CD14-positive monocyte (primary cell): ENCODE data around the gene SLCO4A1. TPM values are rescaled to one million over a fixed set of nuclear protein-coding genes. Genes with fewer than 3 reads are reported as not detected.

Experiments
- DNase-seq, 3 donors: peaks; one replicate each; pipeline ENCODE4 v3.0.0-alpha.2; 2011 to 2022
- H2AFZ ChIP-seq: 2 replicates; pipeline ENCODE4 v1.6.0; 2012; ENCODE audit warnings: mild to moderate bottlenecking, low read depth, low read length, inconsistent platforms; ENCODE audit not compliant: insufficient read depth, poor library complexity, severe bottlenecking
- H3K27ac ChIP-seq, 2 donors: 1 replicate in 1 of 2; 2 replicates in 1 of 2; pipeline ENCODE4 v1.5.1; 2012 to 2013; ENCODE audit warnings: low read length in 2 of 2, control low read depth in 1 of 2, inconsistent platforms in 1 of 2, low read depth in 1 of 2, mild to moderate bottlenecking in 1 of 2
- H3K27me3 ChIP-seq, 2 donors: one replicate each; pipeline versions ENCODE4 v1.6.0 to v1.6.1; 2011 to 2013; ENCODE audit warnings: low read length in 2 of 2; ENCODE audit not compliant: control insufficient read depth in 2 of 2, insufficient read depth in 2 of 2
- H3K36me3 ChIP-seq, 2 donors: replicated peaks in 1 of 2; 1 replicate in 1 of 2; 2 replicates in 1 of 2; pipeline versions ENCODE4 v1.5.1 to v1.6.1; 2012 to 2013; ENCODE audit warnings: low read length in 2 of 2, control low read depth in 1 of 2, inconsistent platforms in 1 of 2, mild to moderate bottlenecking in 1 of 2; ENCODE audit not compliant: insufficient read depth in 2 of 2, control insufficient read depth in 1 of 2
- H3K4me1 ChIP-seq, 2 donors: 1 replicate in 1 of 2; 2 replicates in 1 of 2; pipeline versions ENCODE4 v1.5.1 to v1.6.1; 2012 to 2013; ENCODE audit warnings: low read length in 2 of 2, control low read depth in 1 of 2, inconsistent platforms in 1 of 2, mild to moderate bottlenecking in 1 of 2, moderate library complexity in 1 of 2; ENCODE audit not compliant: insufficient read depth in 2 of 2, control insufficient read depth in 1 of 2
- H3K4me2 ChIP-seq: replicated peaks from 2 replicates; pipeline ENCODE3; 2012; ENCODE audit warnings: low read length, moderate library complexity, mild to moderate bottlenecking; ENCODE audit not compliant: poor library complexity, severe bottlenecking; ENCODE audit errors: extremely low read depth
- H3K4me3 ChIP-seq, 3 experiments: fragments of 200-600 bp in 1 of 3; sonication (generic) in 1 of 3; replicated peaks in 1 of 3; 1 replicate in 2 of 3; 2 replicates in 1 of 3; pipeline ENCODE4 v1.5.1; 2011 to 2013; ENCODE audit warnings: low read length in 3 of 3, mild to moderate bottlenecking in 3 of 3, control low read depth in 2 of 3, low read depth in 2 of 3, inconsistent platforms in 1 of 3, moderate library complexity in 1 of 3
- H3K79me2 ChIP-seq: 2 replicates; pipeline ENCODE4 v1.6.0; 2012; ENCODE audit warnings: mild to moderate bottlenecking, control low read depth, inconsistent platforms, low read length, moderate library complexity; ENCODE audit not compliant: insufficient read depth
- H3K9ac ChIP-seq: 2 replicates; pipeline ENCODE4 v1.6.0; 2017; ENCODE audit warnings: low read length, mild to moderate bottlenecking; ENCODE audit not compliant: insufficient read depth, poor library complexity, severe bottlenecking
- H3K9me3 ChIP-seq, 2 donors: replicated peaks in 1 of 2; 1 replicate in 1 of 2; 2 replicates in 1 of 2; pipeline versions ENCODE4 v1.5.1 to v1.6.1; 2012 to 2013; ENCODE audit warnings: low read length in 2 of 2, control low read depth in 1 of 2; ENCODE audit not compliant: control insufficient read depth in 1 of 2, insufficient read depth in 1 of 2
- H4K20me1 ChIP-seq: 2 replicates; pipeline ENCODE4 v1.6.0; 2012; ENCODE audit warnings: mild to moderate bottlenecking, low read length, control low read depth, moderate library complexity; ENCODE audit not compliant: insufficient read depth
- H3K27ac Mint-ChIP-seq, 7 donors: one replicate each; pipeline ENCODE4 v1.8.0; 2020; ENCODE audit warnings: mild to moderate bottlenecking in 7 of 7, mixed read lengths in 7 of 7, moderate library complexity in 6 of 7, inconsistent platforms in 2 of 7
- H3K27me3 Mint-ChIP-seq, 3 donors: one replicate each; pipeline ENCODE4 v1.8.0; 2021 to 2022; ENCODE audit warnings: low read depth in 3 of 3, mild to moderate bottlenecking in 3 of 3, mixed read lengths in 3 of 3, moderate library complexity in 3 of 3, inconsistent platforms in 1 of 3
- H3K36me3 Mint-ChIP-seq, 2 donors: one replicate each; pipeline ENCODE4 v1.8.0; 2020; ENCODE audit warnings: mixed read lengths in 2 of 2, inconsistent platforms in 1 of 2, mild to moderate bottlenecking in 1 of 2
- H3K4me1 Mint-ChIP-seq: one replicate; pipeline ENCODE4 v1.8.0; 2020; ENCODE audit warnings: mild to moderate bottlenecking, mixed read lengths
- H3K4me3 Mint-ChIP-seq, 2 donors: one replicate each; pipeline ENCODE4 v1.8.0; 2020; ENCODE audit warnings: mild to moderate bottlenecking in 2 of 2, mixed read lengths in 2 of 2, moderate library complexity in 1 of 2
- H3K9me3 Mint-ChIP-seq, 7 donors: one replicate each; pipeline ENCODE4 v1.8.0; 2020 to 2022; ENCODE audit warnings: mixed read lengths in 7 of 7, mild to moderate bottlenecking in 6 of 7, moderate library complexity in 6 of 7, inconsistent platforms in 2 of 7
- CTCF ChIP-seq: fragments of 200-600 bp; IDR thresholded peaks from one replicate; pipeline ENCODE4 v1.8.0; 2022; ENCODE audit warnings: antibody characterized with exemption, mild to moderate bottlenecking
- WGBS: methylation state at CpG from one replicate; pipeline ENCODE4 v1.1.5; 2013; ENCODE audit warnings: missing lambda C conversion rate; ENCODE audit not compliant: insufficient coverage; 5-methylcytosine and 5-hydroxymethylcytosine counted together
- intact Hi-C, 2 donors: fragments of 100-400 bp; cut with micrococcal nuclease; formaldehyde crosslinking; loops; one replicate each; pipeline versions ENCODE4 v1.15.0 to v1.15.1; 2023
- polyA plus RNA-seq, 3 donors: library from polyadenylated mRNA; depleted of rRNA in 1 of 3; unstranded in 2 of 3; stranded (reverse) in 1 of 3; fragments of 300-500 nt in 2 of 3; fragments of >200 nt in 1 of 3; fragmentation: Illumina TruSeq in 2 of 3; gene quantifications; 1 replicate in 2 of 3; 2 replicates in 1 of 3; pipeline ENCODE4 v1.2.3, GENCODE V29; 2012 to 2021

SLCO4A1 gene
- polyA plus RNA-seq, 3 donors, result 0.05 to 0.42 (median 0.26) TPM

- Histone ChIP-seq H3K27me3 (no peaks in the 10 kb centered on the region), H4K20me1 (no peaks in the 10 kb centered on the region), H3K79me2 (no peaks in the 10 kb centered on the region), H2AFZ (no peak overlapping the region), H3K9me3 (peaks cover 0 to 3% of the 10 kb centered on the region in 2 donors), H3K36me3 (no peaks in the 10 kb centered on the region), H3K4me2 (no peak overlapping the region), H3K9ac (no peak overlapping the region), H3K4me3 (no peak overlapping the region), H3K27ac (no peak overlapping the region), H3K4me1 (peaks cover 28 to 47% of the 10 kb centered on the region in 2 donors)
- peaks cover 3 to 4% (median 4%) of the 10 kb centered on the region in 3 donors for H3K27me3 Mint-ChIP-seq
- no peaks in the 10 kb centered on the region for H3K36me3 Mint-ChIP-seq
- intact Hi-C loops, result no loop called here
- WGBS, result 79% methylated on average over 2 of the region's 12 CpGs
- TF ChIP-seq CTCF, result no peak
- peaks cover 46% of the 10 kb centered on the region for H3K4me1 Mint-ChIP-seq
- DNase-seq, result no peak
- no peak overlapping the region for H3K4me3 Mint-ChIP-seq
- H3K27ac Mint-ChIP-seq, result peak overlapping the region in 1 of 7 donors; percentile 25
- H3K9me3 Mint-ChIP-seq, result peaks cover 3 to 9% (median 6%) of the 10 kb centered on the region in 7 donors
Measured at GRCh38 chr20:62684981-62685380, 42.7 kb downstream of the SLCO4A1 start.

GRCh38 chr20:62685781-62686555 is 43.7 kb downstream of the SLCO4A1 start:
- 10% methylated on average over 24 of the region's 27 CpGs for WGBS
- no peaks in the 10 kb centered on the region for H3K79me2 ChIP-seq
- no peaks in the 10 kb centered on the region for H3K36me3 ChIP-seq
- Mint-ChIP-seq H3K4me3 (peak overlapping the region; percentile 59 to 84), H3K27ac (peak overlapping the region; percentile 54 to 90 (median 64)), H3K36me3 (no peaks in the 10 kb centered on the region), H3K9me3 (peaks cover 0 to 3% (median 0%) of the 10 kb centered on the region in 7 donors), H3K27me3 (peaks cover 4 to 5% (median 4%) of the 10 kb centered on the region in 3 donors), H3K4me1 (peaks cover 46% of the 10 kb centered on the region)
- peak overlapping the region in 2 of 3 experiments; percentile 12 to 66 for H3K4me3 ChIP-seq
- no peak for TF ChIP-seq CTCF
- H3K9me3 ChIP-seq, result no peaks in the 10 kb centered on the region
- no peaks in the 10 kb centered on the region for H3K27me3 ChIP-seq
- peak; percentile 88 to 95 (median 90) for DNase-seq
- H3K27ac ChIP-seq, result peak overlapping the region; percentile 60 to 68
- intact Hi-C loops, result loop anchor here in 1 of 2 donors (1.0 kb wide), 1 partner anchor 8 kb away; no protein-coding TSS in a partner anchor
- peaks cover 28 to 47% of the 10 kb centered on the region in 2 donors for H3K4me1 ChIP-seq
- H4K20me1 ChIP-seq, result no peaks in the 10 kb centered on the region
- H3K4me2 ChIP-seq, result peak overlapping the region; percentile 61
- peak overlapping the region; percentile 26 for H2AFZ ChIP-seq
- peak overlapping the region; percentile 47 for H3K9ac ChIP-seq
